K562 (cell line): ENCODE measurements around the gene SLC15A3. TPM values are rescaled to one million over a fixed set of nuclear protein-coding genes. Genes with fewer than 3 reads are reported as not detected.
A peak's percentile ranks its signal among the peaks of the same experiment; 100 is the strongest.

Experiments
- CREB1 ChIP-seq, 2 experiments: sonication (generic) in 1 of 2; formaldehyde crosslinking in 1 of 2; IDR thresholded peaks; 2 replicates each; pipeline versions ENCODE4 v1.6.1 to v1.8.0; 2012 to 2022; ENCODE audit warnings: inconsistent platforms in 1 of 2, mild to moderate bottlenecking in 1 of 2, missing genetic modification reagents in 1 of 2, moderate library complexity in 1 of 2
- EWSR1 ChIP-seq: fragments of 450-650 bp; IDR thresholded peaks from 2 replicates; pipeline ENCODE4 v1.6.1; 2018; ENCODE audit warnings: borderline replicate concordance, mild to moderate bottlenecking, low read depth, moderate library complexity; ENCODE audit not compliant: partially characterized antibody
- FOXJ2 ChIP-seq: fragments of 200-800 bp; sonication (Bioruptor generic); IDR thresholded peaks from 2 replicates; pipeline ENCODE4 v1.6.1; 2016; ENCODE audit warnings: missing genetic modification characterization, missing compliant biosample characterization
- GABPB1 ChIP-seq: sonication (generic); formaldehyde crosslinking; IDR thresholded peaks from 2 replicates; pipeline ENCODE4 v1.8.0; 2022; ENCODE audit warnings: mild to moderate bottlenecking, missing genetic modification reagents
- GATAD2A ChIP-seq: fragments of 450-650 bp; IDR thresholded peaks from 2 replicates; pipeline ENCODE4 v1.6.1; 2017
- ILK ChIP-seq: fragments of 450-650 bp; IDR thresholded peaks from 2 replicates; pipeline ENCODE4 v1.6.1; 2016; ENCODE audit warnings: missing genetic modification characterization, low read depth, mild to moderate bottlenecking, missing compliant biosample characterization, moderate library complexity, borderline replicate concordance
- KDM2B ChIP-seq: fragments of 250-450 bp; sonication (Bioruptor Pico); IDR thresholded peaks from 2 replicates; pipeline ENCODE4 v1.8.0; 2021; ENCODE audit warnings: mild to moderate bottlenecking, moderate library complexity
- KLF10 ChIP-seq: fragments of 250-450 bp; sonication (Bioruptor Pico); IDR thresholded peaks from 2 replicates; pipeline ENCODE4 v1.6.1; 2021; ENCODE audit warnings: matching md5 sums
- KLF13 ChIP-seq: fragments of 450-650 bp; IDR thresholded peaks from 2 replicates; pipeline ENCODE4 v1.6.1; 2016; ENCODE audit warnings: missing genetic modification characterization, low read depth, mild to moderate bottlenecking, missing compliant biosample characterization, moderate library complexity, borderline replicate concordance
- MEIS2 ChIP-seq: fragments of 450-650 bp; IDR thresholded peaks from 2 replicates; pipeline ENCODE4 v1.6.1; 2014; ENCODE audit warnings: mild to moderate bottlenecking; ENCODE audit not compliant: partially characterized antibody
- NFE2L1 ChIP-seq: fragments of 450-650 bp; IDR thresholded peaks from 2 replicates; pipeline ENCODE4 v1.6.1; 2016; ENCODE audit warnings: missing genetic modification characterization, low read depth, mild to moderate bottlenecking, missing compliant biosample characterization, moderate library complexity, borderline replicate concordance
- RFX1 ChIP-seq: fragments of 450-650 bp; IDR thresholded peaks from 2 replicates; pipeline ENCODE4 v1.6.1; 2016; ENCODE audit warnings: mild to moderate bottlenecking, moderate library complexity
- SIN3A ChIP-seq, 2 experiments: fragments of 150-350 bp in 1 of 2; IDR thresholded peaks; 2 replicates each; pipeline ENCODE4 v1.6.1; 2011 to 2016; ENCODE audit warnings: borderline replicate concordance in 2 of 2, low read depth in 2 of 2, low read length in 2 of 2, mild to moderate bottlenecking in 2 of 2, moderate library complexity in 2 of 2; ENCODE audit not compliant: control insufficient read depth in 1 of 2
- STAG1 ChIP-seq: sonication (generic); formaldehyde crosslinking; IDR thresholded peaks from 2 replicates; pipeline ENCODE4 v1.5.0; 2020; ENCODE audit warnings: missing genetic modification reagents, borderline replicate concordance
- ZFX ChIP-seq: sonication (generic); formaldehyde crosslinking; IDR thresholded peaks from 2 replicates; pipeline ENCODE4 v1.8.0; 2022; ENCODE audit warnings: mild to moderate bottlenecking, missing genetic modification reagents, moderate library complexity
- ZNF57 ChIP-seq: fragments of 450-650 bp; formaldehyde crosslinking; IDR thresholded peaks from 2 replicates; pipeline ENCODE4 v1.4.0; 2020; ENCODE audit warnings: mild to moderate bottlenecking, moderate library complexity
- ZNF583 ChIP-seq: fragments of 250-450 bp; sonication (Bioruptor Pico); IDR thresholded peaks from 2 replicates; pipeline ENCODE4 v1.4.0; 2020
- polyA plus RNA-seq, 8 experiments: library from polyadenylated mRNA; depleted of rRNA in 4 of 8; stranded (reverse) in 5 of 8; unstranded in 3 of 8; fragments of >200 nt; fragmentation: Nextera tagmentation in 2 of 8; fragmentation: Illumina TruSeq in 1 of 8; extraction: Ambion mirVana in 2 of 8; extraction: Trizol in 1 of 8; gene quantifications; 2 replicates each; pipeline versions ENCODE4 v1.2.1 to v1.2.3, GENCODE V29; 2011 to 2014; ENCODE audit warnings: inconsistent platforms in 1 of 8, missing spikeins in 1 of 8
- total RNA-seq, 7 experiments: library from RNA; depleted of rRNA in 6 of 7; stranded (reverse); fragments of >200 nt in 6 of 7; fragmentation: Illumina TruSeq in 2 of 7; extraction: Trizol in 2 of 7; gene quantifications; 2 replicates each; pipeline versions ENCODE4 v1.2.1 to v1.2.3, GENCODE V29; 2011 to 2021; ENCODE audit warnings: low replicate concordance in 1 of 7
- TF ChIP-seq, protein P1 (sequence below): conservative IDR thresholded peaks from 2 replicates; pipeline ENCODE4 v1.6.1; 2011; ENCODE audit warnings: low read depth, mild to moderate bottlenecking, low read length; ENCODE audit not compliant: control insufficient read depth
- TF ChIP-seq, protein P2 (sequence below): fragments of 200-800 bp; sonication (Bioruptor generic); IDR thresholded peaks from 2 replicates; pipeline ENCODE4 v1.6.1; 2017; ENCODE audit warnings: missing genetic modification characterization, missing compliant biosample characterization
- TF ChIP-seq, protein P3 (sequence below): fragments of 450-650 bp; IDR thresholded peaks from 2 replicates; pipeline ENCODE4 v1.6.1; 2017; ENCODE audit warnings: antibody characterized with exemption, mild to moderate bottlenecking

Gene SLC15A3
- total and polyA plus RNA-seq, 9 of the 15 experiments (the other 6 are each of a cell fraction or from before 2014, with no cell fraction given) = 0.07 to 0.27 TPM; not detected in 7

DNA sequence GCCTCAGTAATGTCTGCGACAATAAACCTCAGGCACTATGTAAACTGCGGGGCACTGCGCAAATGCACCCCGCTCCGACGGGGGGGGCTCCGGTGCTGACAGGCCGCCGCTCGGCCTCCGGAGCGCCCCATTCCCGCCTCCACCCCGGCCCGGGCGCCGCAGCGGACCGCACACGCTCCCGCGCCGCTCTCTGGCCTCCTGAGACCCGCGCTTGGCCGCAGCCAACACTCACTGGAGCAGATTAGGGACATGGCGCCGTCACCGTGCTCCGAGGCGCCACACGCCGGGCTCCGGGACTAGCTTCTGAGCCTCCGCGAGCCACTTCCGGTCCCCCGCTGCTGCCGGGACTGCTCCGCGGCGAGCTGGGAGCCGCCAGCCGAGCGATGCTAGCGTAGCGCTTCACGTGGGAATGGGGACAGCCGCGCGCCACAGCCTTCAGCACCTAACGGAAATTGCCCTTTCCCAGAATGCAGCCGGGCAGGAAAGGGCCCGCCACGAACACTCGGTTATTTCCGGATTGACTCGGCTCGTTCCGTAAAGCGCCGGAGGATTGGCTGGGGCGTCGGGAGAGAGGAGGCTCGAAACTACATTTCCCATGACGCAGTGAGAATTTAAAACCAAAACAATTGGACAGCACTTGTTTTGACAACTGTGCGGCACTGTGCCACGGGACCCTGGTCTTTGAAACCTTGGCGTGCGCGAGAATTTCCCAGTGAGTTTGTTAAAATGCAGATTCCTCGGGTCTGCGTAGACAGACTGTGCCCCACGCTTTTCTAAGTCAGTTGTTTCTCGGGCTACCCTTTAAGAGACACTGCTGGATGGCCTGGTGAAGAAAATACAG is 45.6 kb downstream of the SLC15A3 start, which contains the start of gene PRPF19 (continued):
- TF ChIP-seq, protein P1, sequence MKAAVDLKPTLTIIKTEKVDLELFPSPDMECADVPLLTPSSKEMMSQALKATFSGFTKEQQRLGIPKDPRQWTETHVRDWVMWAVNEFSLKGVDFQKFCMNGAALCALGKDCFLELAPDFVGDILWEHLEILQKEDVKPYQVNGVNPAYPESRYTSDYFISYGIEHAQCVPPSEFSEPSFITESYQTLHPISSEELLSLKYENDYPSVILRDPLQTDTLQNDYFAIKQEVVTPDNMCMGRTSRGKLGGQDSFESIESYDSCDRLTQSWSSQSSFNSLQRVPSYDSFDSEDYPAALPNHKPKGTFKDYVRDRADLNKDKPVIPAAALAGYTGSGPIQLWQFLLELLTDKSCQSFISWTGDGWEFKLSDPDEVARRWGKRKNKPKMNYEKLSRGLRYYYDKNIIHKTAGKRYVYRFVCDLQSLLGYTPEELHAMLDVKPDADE = peak; percentile 79
- TF ChIP-seq KLF13 (tag) (0 out of 2 replicates have a peak, but pooled peaks have one; percentile 46), SIN3A (IDR thresholded peaks at IDR 0.05; ENCODE audit: borderline replicate concordance in 2 of 2, control insufficient read depth in 1 of 2, low read depth in 2 of 2, low read length in 2 of 2) (peak; percentile 59 to 85; a peak in 1 of 4 replicates), GATAD2A (peak; percentile 86), KLF10 (no peak), ZFX (CRISPR knock-in tag) (peak; percentile 70), ILK (tag) (no peak), EWSR1 (no peak), MEIS2 (peak; percentile 41), ZNF57 (CRISPR knock-in tag) (peak; percentile 77; the same call in 1 of the 2 replicates), KDM2B (0 out of 2 replicates have a peak, but pooled peaks have one; percentile 36), RFX1 (no peak), ZNF583 (CRISPR knock-in tag) (0 out of 2 replicates have a peak, but pooled peaks have one; percentile 40), NFE2L1 (tag) (no peak), STAG1 (CRISPR knock-in tag) (no peak), GABPB1 (CRISPR knock-in tag) (peak; percentile 95), CREB1 (IDR thresholded peaks at IDR 0.05) (peak; percentile 5; the same call in 1 of the 2 replicates), CREB1 (CRISPR knock-in tag; IDR thresholded peaks at IDR 0.05) (peak; percentile 74), FOXJ2 (tag) (peak; percentile 60; the same call in 1 of the 2 replicates)
- TF ChIP-seq, protein P2, sequence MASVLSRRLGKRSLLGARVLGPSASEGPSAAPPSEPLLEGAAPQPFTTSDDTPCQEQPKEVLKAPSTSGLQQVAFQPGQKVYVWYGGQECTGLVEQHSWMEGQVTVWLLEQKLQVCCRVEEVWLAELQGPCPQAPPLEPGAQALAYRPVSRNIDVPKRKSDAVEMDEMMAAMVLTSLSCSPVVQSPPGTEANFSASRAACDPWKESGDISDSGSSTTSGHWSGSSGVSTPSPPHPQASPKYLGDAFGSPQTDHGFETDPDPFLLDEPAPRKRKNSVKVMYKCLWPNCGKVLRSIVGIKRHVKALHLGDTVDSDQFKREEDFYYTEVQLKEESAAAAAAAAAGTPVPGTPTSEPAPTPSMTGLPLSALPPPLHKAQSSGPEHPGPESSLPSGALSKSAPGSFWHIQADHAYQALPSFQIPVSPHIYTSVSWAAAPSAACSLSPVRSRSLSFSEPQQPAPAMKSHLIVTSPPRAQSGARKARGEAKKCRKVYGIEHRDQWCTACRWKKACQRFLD (CRISPR knock-in tag) = no peak
- TF ChIP-seq, protein P3, sequence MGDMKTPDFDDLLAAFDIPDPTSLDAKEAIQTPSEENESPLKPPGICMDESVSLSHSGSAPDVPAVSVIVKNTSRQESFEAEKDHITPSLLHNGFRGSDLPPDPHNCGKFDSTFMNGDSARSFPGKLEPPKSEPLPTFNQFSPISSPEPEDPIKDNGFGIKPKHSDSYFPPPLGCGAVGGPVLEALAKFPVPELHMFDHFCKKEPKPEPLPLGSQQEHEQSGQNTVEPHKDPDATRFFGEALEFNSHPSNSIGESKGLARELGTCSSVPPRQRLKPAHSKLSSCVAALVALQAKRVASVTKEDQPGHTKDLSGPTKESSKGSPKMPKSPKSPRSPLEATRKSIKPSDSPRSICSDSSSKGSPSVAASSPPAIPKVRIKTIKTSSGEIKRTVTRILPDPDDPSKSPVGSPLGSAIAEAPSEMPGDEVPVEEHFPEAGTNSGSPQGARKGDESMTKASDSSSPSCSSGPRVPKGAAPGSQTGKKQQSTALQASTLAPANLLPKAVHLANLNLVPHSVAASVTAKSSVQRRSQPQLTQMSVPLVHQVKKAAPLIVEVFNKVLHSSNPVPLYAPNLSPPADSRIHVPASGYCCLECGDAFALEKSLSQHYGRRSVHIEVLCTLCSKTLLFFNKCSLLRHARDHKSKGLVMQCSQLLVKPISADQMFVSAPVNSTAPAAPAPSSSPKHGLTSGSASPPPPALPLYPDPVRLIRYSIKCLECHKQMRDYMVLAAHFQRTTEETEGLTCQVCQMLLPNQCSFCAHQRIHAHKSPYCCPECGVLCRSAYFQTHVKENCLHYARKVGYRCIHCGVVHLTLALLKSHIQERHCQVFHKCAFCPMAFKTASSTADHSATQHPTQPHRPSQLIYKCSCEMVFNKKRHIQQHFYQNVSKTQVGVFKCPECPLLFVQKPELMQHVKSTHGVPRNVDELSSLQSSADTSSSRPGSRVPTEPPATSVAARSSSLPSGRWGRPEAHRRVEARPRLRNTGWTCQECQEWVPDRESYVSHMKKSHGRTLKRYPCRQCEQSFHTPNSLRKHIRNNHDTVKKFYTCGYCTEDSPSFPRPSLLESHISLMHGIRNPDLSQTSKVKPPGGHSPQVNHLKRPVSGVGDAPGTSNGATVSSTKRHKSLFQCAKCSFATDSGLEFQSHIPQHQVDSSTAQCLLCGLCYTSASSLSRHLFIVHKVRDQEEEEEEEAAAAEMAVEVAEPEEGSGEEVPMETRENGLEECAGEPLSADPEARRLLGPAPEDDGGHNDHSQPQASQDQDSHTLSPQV = peak; percentile 30; the same call in 1 of the 2 replicates
